Measurements from ENCODE around the gene FANCC. TPM values are rescaled to one million over a fixed set of nuclear protein-coding genes. Genes with fewer than 3 reads are reported as not detected.

FANCC gene
- total and polyA plus RNA-seq, 4 donors, result 8.3 to 32.4 (median 11.5) TPM

GRCh38 chr9:95357316-95357715, 39.8 kb upstream of the FANCC start:
- no peak for DNase-seq (ENCODE audit: low spot score)
- H3K4me1 ChIP-seq (ENCODE audit: control insufficient read depth in 4 of 4, insufficient read depth in 4 of 4, low read length in 3 of 4), result no peaks in the 10 kb centered on the region
- 95% methylated on average over 8 of the region's 8 CpGs for WGBS
- H3K9ac ChIP-seq (ENCODE audit: low read depth in 1 of 2, low read length in 2 of 2), result no peak overlapping the region
- TF ChIP-seq ATF3 (IDR thresholded peaks at IDR 0.05), result no peak
- no peaks in the 10 kb centered on the region for H3K9me3 ChIP-seq (ENCODE audit: control insufficient read depth in 4 of 4, low read length in 3 of 4)
- H3K27me3 ChIP-seq (ENCODE audit: control insufficient read depth in 4 of 4, insufficient read depth in 4 of 4, low read length in 3 of 4), result no peaks in the 10 kb centered on the region
- no peaks in the 10 kb centered on the region for H3K36me3 ChIP-seq (ENCODE audit: control insufficient read depth in 4 of 4, insufficient read depth in 3 of 4, low read depth in 1 of 4, low read length in 3 of 4)
- no peak overlapping the region for H3K4me3 ChIP-seq (ENCODE audit: low read depth in 1 of 3, low read length in 3 of 3)
- H3K27ac ChIP-seq (ENCODE audit: low read depth in 1 of 2, low read length in 2 of 2), result no peak overlapping the region

GRCh38 chr9:95355500-95355899, 38.0 kb upstream of the FANCC start:
- Histone ChIP-seq H3K4me1 (ENCODE audit: control insufficient read depth in 4 of 4, insufficient read depth in 4 of 4, low read length in 3 of 4) (no peaks in the 10 kb centered on the region), H3K9ac (ENCODE audit: low read depth in 1 of 2, low read length in 2 of 2) (no peak overlapping the region), H3K27me3 (ENCODE audit: control insufficient read depth in 4 of 4, insufficient read depth in 4 of 4, low read length in 3 of 4) (peaks cover 0 to 3% (median 0%) of the 10 kb centered on the region in 4 donors), H3K9me3 (ENCODE audit: control insufficient read depth in 4 of 4, low read length in 3 of 4) (no peaks in the 10 kb centered on the region), H3K4me3 (ENCODE audit: low read depth in 1 of 3, low read length in 3 of 3) (no peak overlapping the region), H3K27ac (ENCODE audit: low read depth in 1 of 2, low read length in 2 of 2) (no peak overlapping the region), H3K36me3 (ENCODE audit: control insufficient read depth in 4 of 4, insufficient read depth in 3 of 4, low read depth in 1 of 4, low read length in 3 of 4) (no peaks in the 10 kb centered on the region)
- WGBS, result 76% methylated on average over 5 of the region's 5 CpGs
- DNase-seq (ENCODE audit: low spot score), result no peak
- TF ChIP-seq RXRA (IDR thresholded peaks at IDR 0.05) (no peak), NR2F2 (IDR thresholded peaks at IDR 0.05) (no peak), MAX (IDR thresholded peaks at IDR 0.05) (no peak), TAF1 (conservative IDR thresholded peaks at IDR 0.05) (no peak), GABPA (IDR thresholded peaks at IDR 0.05 in 1 of 2, conservative IDR thresholded peaks at IDR 0.05 in 1 of 2) (no peak), HNF4G (IDR thresholded peaks at IDR 0.05) (no peak), ATF3 (IDR thresholded peaks at IDR 0.05) (no peak)

- no peak for DNase-seq (ENCODE audit: low spot score)
- peaks cover 0 to 14% (median 4%) of the 10 kb centered on the region in 4 donors for H3K27me3 ChIP-seq (ENCODE audit: control insufficient read depth in 4 of 4, insufficient read depth in 4 of 4, low read length in 3 of 4)
- no peak overlapping the region for H3K27ac ChIP-seq (ENCODE audit: low read depth in 1 of 2, low read length in 2 of 2)
- TF ChIP-seq RAD21 (IDR thresholded peaks at IDR 0.05), result no peak
- no peak for TF ChIP-seq ZBTB33 (IDR thresholded peaks at IDR 0.05)
- TF ChIP-seq YY1 (IDR thresholded peaks at IDR 0.05), result no peak
- TF ChIP-seq GABPA (IDR thresholded peaks at IDR 0.05 in 1 of 2, conservative IDR thresholded peaks at IDR 0.05 in 1 of 2), result no peak
- TF ChIP-seq HNF4A (conservative IDR thresholded peaks at IDR 0.05), result no peak
- no peak for TF ChIP-seq CTCF (IDR thresholded peaks at IDR 0.05; ENCODE audit: low read depth, low read length, missing input control)
- TF ChIP-seq MAX (IDR thresholded peaks at IDR 0.05), result no peak
- TF ChIP-seq RXRA (IDR thresholded peaks at IDR 0.05), result no peak
- TF ChIP-seq JUND (IDR thresholded peaks at IDR 0.05), result no peak
- no peak for TF ChIP-seq EGR1 (IDR thresholded peaks at IDR 0.05; ENCODE audit: low read depth in 2 of 2)
- TF ChIP-seq NR2F2 (IDR thresholded peaks at IDR 0.05), result no peak
- TF ChIP-seq FOXA1 (IDR thresholded peaks at IDR 0.05), result no peak
- no peak for TF ChIP-seq REST (IDR thresholded peaks at IDR 0.05)
- TF ChIP-seq FOXA2 (IDR thresholded peaks at IDR 0.05), result no peak
- TF ChIP-seq SP1 (IDR thresholded peaks at IDR 0.05), result no peak
- TF ChIP-seq HNF4G (IDR thresholded peaks at IDR 0.05), result no peak
- 92% methylated on average over 25 of the region's 25 CpGs for WGBS
- no peaks in the 10 kb centered on the region for H3K9me3 ChIP-seq (ENCODE audit: control insufficient read depth in 4 of 4, low read length in 3 of 4)
- H3K36me3 ChIP-seq (ENCODE audit: control insufficient read depth in 4 of 4, insufficient read depth in 3 of 4, low read depth in 1 of 4, low read length in 3 of 4), result no peaks in the 10 kb centered on the region
- H3K9ac ChIP-seq (ENCODE audit: low read depth in 1 of 2, low read length in 2 of 2), result no peak overlapping the region
- no peak overlapping the region for H3K4me3 ChIP-seq (ENCODE audit: low read depth in 1 of 3, low read length in 3 of 3)
- H3K4me1 ChIP-seq (ENCODE audit: control insufficient read depth in 4 of 4, insufficient read depth in 4 of 4, low read length in 3 of 4), result peaks cover 4 to 11% (median 7%) of the 10 kb centered on the region in 4 donors
Observed at GRCh38 chr9:95351051-95351450, 33.5 kb upstream of the FANCC start.

Data from liver (tissue), 9 donors.